Liver (tissue), 9 donors: Measurements from ENCODE around the gene ASXL1. TPM values are rescaled to one million over a fixed set of nuclear protein-coding genes. Genes with fewer than 3 reads are reported as not detected.

ENCODE experiments used
- DNase-seq: peaks from one replicate; pipeline ENCODE4 v3.0.0-alpha.2; 2017; ENCODE audit warnings: low spot score
- H3K27ac ChIP-seq, 2 donors: one replicate each; pipeline ENCODE4 v1.7.0; 2013; ENCODE audit warnings: inconsistent platforms in 2 of 2, low read length in 2 of 2, control low read depth in 1 of 2, low read depth in 1 of 2, mild to moderate bottlenecking in 1 of 2
- H3K27me3 ChIP-seq, 4 donors: one replicate each; pipeline versions ENCODE4 v1.6.1 to v1.7.0; 2013; ENCODE audit warnings: low read length in 3 of 4, inconsistent platforms in 1 of 4, mild to moderate bottlenecking in 1 of 4, moderate library complexity in 1 of 4; ENCODE audit not compliant: control insufficient read depth in 4 of 4, insufficient read depth in 4 of 4
- H3K36me3 ChIP-seq, 4 donors: one replicate each; pipeline versions ENCODE4 v1.6.1 to v1.7.0; 2013; ENCODE audit warnings: low read length in 3 of 4, mild to moderate bottlenecking in 3 of 4, low read depth in 1 of 4, moderate library complexity in 1 of 4; ENCODE audit not compliant: control insufficient read depth in 4 of 4, insufficient read depth in 3 of 4
- H3K4me1 ChIP-seq, 4 donors: one replicate each; pipeline versions ENCODE4 v1.6.1 to v1.7.0; 2013; ENCODE audit warnings: low read length in 3 of 4, mild to moderate bottlenecking in 3 of 4, moderate library complexity in 1 of 4; ENCODE audit not compliant: control insufficient read depth in 4 of 4, insufficient read depth in 4 of 4
- H3K4me3 ChIP-seq, 3 donors: one replicate each; pipeline versions ENCODE4 v1.6.1 to v1.7.0; 2013; ENCODE audit warnings: low read length in 3 of 3, control low read depth in 1 of 3, low read depth in 1 of 3, mild to moderate bottlenecking in 1 of 3
- H3K9ac ChIP-seq, 2 donors: one replicate each; pipeline ENCODE4 v1.7.0; 2013; ENCODE audit warnings: low read length in 2 of 2, mild to moderate bottlenecking in 2 of 2, moderate library complexity in 2 of 2, control low read depth in 1 of 2, low read depth in 1 of 2
- H3K9me3 ChIP-seq, 4 donors: one replicate each; pipeline versions ENCODE4 v1.6.1 to v1.7.0; 2013; ENCODE audit warnings: low read length in 3 of 4; ENCODE audit not compliant: control insufficient read depth in 4 of 4
- ATF3 ChIP-seq: IDR thresholded peaks from 2 replicates; pipeline ENCODE4 v1.6.1; 2016; ENCODE audit warnings: antibody characterized with exemption
- CTCF ChIP-seq: fragments of 150-350 bp; IDR thresholded peaks from 2 replicates; pipeline ENCODE4 v1.5.1; 2017; ENCODE audit warnings: improper control_type of control experiment, low read depth, low read length; ENCODE audit not compliant: missing input control
- EGR1 ChIP-seq, 2 donors: IDR thresholded peaks; 2 replicates each; pipeline ENCODE4 v1.6.1; 2016 to 2018; ENCODE audit warnings: antibody characterized with exemption in 2 of 2, low read depth in 2 of 2
- FOXA1 ChIP-seq: IDR thresholded peaks from 2 replicates; pipeline ENCODE4 v1.6.1; 2016; ENCODE audit warnings: antibody characterized with exemption
- FOXA2 ChIP-seq: IDR thresholded peaks from 2 replicates; pipeline ENCODE4 v1.6.1; 2016; ENCODE audit warnings: antibody characterized with exemption
- GABPA ChIP-seq, 2 donors: IDR thresholded peaks in 1 of 2; conservative IDR thresholded peaks in 1 of 2; 2 replicates each; pipeline ENCODE4 v1.6.1; 2016; ENCODE audit warnings: antibody characterized with exemption in 2 of 2, mild to moderate bottlenecking in 1 of 2, moderate library complexity in 1 of 2
- HNF4A ChIP-seq, 2 donors: conservative IDR thresholded peaks; 2 replicates each; pipeline ENCODE4 v1.6.1; 2016; ENCODE audit warnings: antibody characterized with exemption in 2 of 2, mild to moderate bottlenecking in 2 of 2
- HNF4G ChIP-seq: IDR thresholded peaks from 2 replicates; pipeline ENCODE4 v1.6.1; 2016; ENCODE audit warnings: antibody characterized with exemption
- JUND ChIP-seq, 2 donors: IDR thresholded peaks; 2 replicates each; pipeline ENCODE4 v1.6.1; 2016; ENCODE audit warnings: antibody characterized with exemption in 2 of 2
- MAX ChIP-seq: IDR thresholded peaks from 2 replicates; pipeline ENCODE4 v1.6.1; 2016; ENCODE audit warnings: antibody characterized with exemption
- NR2F2 ChIP-seq: IDR thresholded peaks from 2 replicates; pipeline ENCODE4 v1.6.1; 2016; ENCODE audit warnings: antibody characterized with exemption
- RAD21 ChIP-seq, 2 donors: IDR thresholded peaks; 2 replicates each; pipeline ENCODE4 v1.6.1; 2016; ENCODE audit warnings: antibody characterized with exemption in 2 of 2, mild to moderate bottlenecking in 2 of 2
- REST ChIP-seq: IDR thresholded peaks from 2 replicates; pipeline ENCODE4 v1.6.1; 2016; ENCODE audit warnings: antibody characterized with exemption, mild to moderate bottlenecking
- RXRA ChIP-seq, 2 donors: IDR thresholded peaks; 2 replicates each; pipeline ENCODE4 v1.6.1; 2017 to 2018; ENCODE audit warnings: antibody characterized with exemption in 2 of 2, mild to moderate bottlenecking in 1 of 2
- SP1 ChIP-seq: IDR thresholded peaks from 2 replicates; pipeline ENCODE4 v1.6.1; 2018; ENCODE audit warnings: antibody characterized with exemption, mild to moderate bottlenecking
- TAF1 ChIP-seq: conservative IDR thresholded peaks from 2 replicates; pipeline ENCODE4 v1.6.1; 2016; ENCODE audit warnings: antibody characterized with exemption, mild to moderate bottlenecking
- YY1 ChIP-seq: IDR thresholded peaks from 2 replicates; pipeline ENCODE4 v1.6.1; 2016; ENCODE audit warnings: antibody characterized with exemption, mild to moderate bottlenecking
- ZBTB33 ChIP-seq: IDR thresholded peaks from 2 replicates; pipeline ENCODE4 v1.6.1; 2016; ENCODE audit warnings: antibody characterized with exemption
- WGBS: extraction: QIAGEN DNeasy Blood & Tissue Kit; methylation state at CpG from one replicate; pipeline ENCODE4 v1.1.7; 2013; 5-methylcytosine and 5-hydroxymethylcytosine counted together
- polyA plus RNA-seq, 2 donors: library from polyadenylated mRNA; stranded (reverse) in 1 of 2; unstranded in 1 of 2; fragments of 200-250 nt in 1 of 2; fragments of >200 nt in 1 of 2; fragmentation: Nextera tagmentation in 1 of 2; extraction: Ambion mirVana in 1 of 2; gene quantifications; one replicate each; pipeline versions ENCODE4 v1.2.1 to v1.2.3, GENCODE V29; 2013 to 2015
- total RNA-seq, 2 donors: library from RNA; depleted of rRNA; stranded (reverse); fragments of >200 nt; gene quantifications; one replicate each; pipeline ENCODE4 v1.2.3, GENCODE V29; 2014
- donor health status: healthy.
- donor health status: healthy.
- donor health status: healthy.
- donor health status: healthy.
- donor health status: healthy.

The ASXL1 gene
- total and polyA plus RNA-seq, 4 donors = 13.4 to 61.3 (median 24.5) TPM

- no peaks in the 10 kb centered on the region for H3K9me3 ChIP-seq
- no peaks in the 10 kb centered on the region for H3K27me3 ChIP-seq
- DNase-seq = no peak
- H3K4me1 ChIP-seq = peaks cover 0 to 7% (median 2%) of the 10 kb centered on the region in 4 donors
- no peak overlapping the region for H3K9ac ChIP-seq
- H3K36me3 ChIP-seq = no peaks in the 10 kb centered on the region
- H3K4me3 ChIP-seq = no peak overlapping the region
- 95% methylated on average over 3 of the region's 3 CpGs for WGBS
- H3K27ac ChIP-seq = no peak overlapping the region
- TF ChIP-seq NR2F2 (no peak), CTCF (no peak), TAF1 (no peak), HNF4G (no peak), YY1 (no peak), REST (no peak), EGR1 (IDR thresholded peaks at IDR 0.05; ENCODE audit: low read depth in 2 of 2) (no peak), FOXA2 (no peak), FOXA1 (no peak), GABPA (IDR thresholded peaks at IDR 0.05 in 1 of 2, conservative IDR thresholded peaks at IDR 0.05 in 1 of 2) (no peak), MAX (no peak), RAD21 (IDR thresholded peaks at IDR 0.05) (no peak), SP1 (no peak), HNF4A (conservative IDR thresholded peaks at IDR 0.05) (no peak), ATF3 (no peak), RXRA (IDR thresholded peaks at IDR 0.05) (no peak), ZBTB33 (no peak), JUND (IDR thresholded peaks at IDR 0.05) (no peak)
Measured at GRCh38 chr20:32352121-32352720, 5.9 kb upstream of the ASXL1 start.
